GM12878 (cell line): Measurements from ENCODE around the gene HRH3. TPM values are rescaled to one million over a fixed set of nuclear protein-coding genes. Genes with fewer than 3 reads are reported as not detected.

ENCODE experiments used
- ATAC-seq: fragments of 200-7000 bp; cut with Tn5 transposase; 3 replicates; pipeline ENCODE4 v1.9.1; 2020; ENCODE audit warnings: mild to moderate bottlenecking, moderate library complexity
- BruUV-seq: library from RNA; stranded (reverse); fragments of 400-500 nt; replicated peaks from 2 replicates; lab custom pipeline; 2021; lab: Mats Ljungman, UMichigan
- CTCF ChIA-PET: fragments of 300-600 bp; sonication (Branson Sonifier 250); formaldehyde crosslinking; extraction: SDS; loops from one replicate; lab custom pipeline; 2021; ENCODE audit warnings: inconsistent platforms; lab: Yijun Ruan, JAX
- POLR2A ChIA-PET: fragments of 350-600 bp; formaldehyde crosslinking; extraction: SDS; loops from one replicate; lab custom pipeline; 2021; ENCODE audit warnings: inconsistent platforms; lab: Charles Lee
- RAD21 ChIA-PET: fragments of 300-600 bp; sonication (Branson Sonifier 250); formaldehyde crosslinking; loops from one replicate; lab custom pipeline; 2023; ENCODE audit warnings: antibody characterized with exemption; ENCODE audit not compliant: unreplicated experiment; lab: Charles Lee
- SMC1A ChIA-PET: fragments of 300-600 bp; sonication (Branson Sonifier 250); formaldehyde crosslinking; loops from one replicate; lab custom pipeline; 2023; ENCODE audit not compliant: unreplicated experiment, uncharacterized antibody; lab: Charles Lee
- DNase-seq: peaks from one replicate; pipeline ENCODE4 v3.0.0-alpha.2; 2011; ENCODE audit warnings: low read depth, low spot score
- FAIRE-seq: peaks from 3 replicates; lab custom pipeline; 2011; peaks lifted over from hg19 to GRCh38; lab: Jason Lieb, UNC
- H2AFZ ChIP-seq: 2 replicates; pipeline ENCODE4 v1.6.0; 2011; ENCODE audit warnings: low read depth, low read length, control low read depth; ENCODE audit not compliant: control insufficient read depth
- H3K27ac ChIP-seq: 2 replicates; pipeline ENCODE4 v1.5.1; 2011; ENCODE audit warnings: control low read depth; ENCODE audit not compliant: control insufficient read depth, insufficient read depth
- H3K27me3 ChIP-seq, 2 experiments: replicated peaks in 1 of 2; 2 replicates each; pipeline versions ENCODE4 v1.6.0 to v1.6.1; 2011; ENCODE audit warnings: low read length in 1 of 2; ENCODE audit not compliant: control insufficient read depth in 2 of 2, insufficient read depth in 2 of 2
- H3K36me3 ChIP-seq, 2 experiments: 2 replicates each; pipeline ENCODE4 v1.5.1; 2011; ENCODE audit warnings: low read length in 1 of 2; ENCODE audit not compliant: control insufficient read depth in 2 of 2, insufficient read depth in 2 of 2
- H3K4me1 ChIP-seq: 2 replicates; pipeline ENCODE4 v1.6.1; 2011; ENCODE audit warnings: mild to moderate bottlenecking, low read length, moderate library complexity, mixed read lengths; ENCODE audit not compliant: control insufficient read depth, insufficient read depth
- H3K4me2 ChIP-seq: 2 replicates; pipeline ENCODE4 v1.6.0; 2011; ENCODE audit warnings: control low read depth; ENCODE audit not compliant: control insufficient read depth, insufficient read depth
- H3K4me3 ChIP-seq: fragments of 200-600 bp; sonication (generic); 2 replicates; pipeline ENCODE4 v1.5.1; 2016
- H3K79me2 ChIP-seq: 2 replicates; pipeline ENCODE4 v1.6.0; 2011; ENCODE audit warnings: low read length; ENCODE audit not compliant: control insufficient read depth, insufficient read depth
- H3K9ac ChIP-seq: 2 replicates; pipeline ENCODE4 v1.8.0; 2011; ENCODE audit warnings: low read length, control low read depth, mixed read lengths; ENCODE audit not compliant: control insufficient read depth, insufficient read depth
- H3K9me3 ChIP-seq: replicated peaks from 3 replicates; pipeline ENCODE4 v1.5.1; 2011; ENCODE audit warnings: mild to moderate bottlenecking, low read length; ENCODE audit not compliant: control insufficient read depth, insufficient read depth
- H4K20me1 ChIP-seq: 2 replicates; pipeline ENCODE4 v1.6.0; 2011; ENCODE audit not compliant: control insufficient read depth, insufficient read depth
- ATF3 ChIP-seq: IDR thresholded peaks from 2 replicates; pipeline ENCODE4 v1.6.1; 2011; ENCODE audit warnings: low read depth, mild to moderate bottlenecking, low read length, moderate library complexity, borderline replicate concordance; ENCODE audit errors: extremely low read depth
- ATF7 ChIP-seq: fragments of 450-650 bp; IDR thresholded peaks from 2 replicates; pipeline ENCODE4 v1.6.1; 2016; ENCODE audit warnings: low read depth, mild to moderate bottlenecking
- GATAD2B ChIP-seq: fragments of 450-650 bp; conservative IDR thresholded peaks from 2 replicates; pipeline ENCODE4 v1.6.1; 2017; ENCODE audit warnings: low read depth, mild to moderate bottlenecking, moderate library complexity
- IRF3 ChIP-seq: fragments of 450-650 bp; IDR thresholded peaks from 2 replicates; pipeline ENCODE4 v1.6.1; 2014; ENCODE audit warnings: mild to moderate bottlenecking
- KDM1A ChIP-seq: fragments of 200-600 bp; sonication (generic); IDR thresholded peaks from 2 replicates; pipeline ENCODE4 v1.6.1; 2016; ENCODE audit warnings: borderline replicate concordance
- MAX ChIP-seq: IDR thresholded peaks from 2 replicates; pipeline ENCODE4 v1.6.1; 2012; ENCODE audit warnings: low read depth, low read length, improper control_type of control experiment
- MTA2 ChIP-seq: fragments of 450-650 bp; IDR thresholded peaks from 2 replicates; pipeline ENCODE4 v1.6.1; 2016; ENCODE audit warnings: low read depth, mild to moderate bottlenecking, moderate library complexity
- NR2C1 ChIP-seq: fragments of 450-650 bp; IDR thresholded peaks from 2 replicates; pipeline ENCODE4 v1.6.1; 2017; ENCODE audit warnings: antibody characterized with exemption, mild to moderate bottlenecking, moderate library complexity
- POU2F2 ChIP-seq: IDR thresholded peaks from 3 replicates; pipeline ENCODE4 v1.6.1; 2011; ENCODE audit warnings: low read depth, mild to moderate bottlenecking, low read length, borderline replicate concordance
- PRDM15 ChIP-seq: fragments of 450-650 bp; formaldehyde crosslinking; IDR thresholded peaks from 2 replicates; pipeline ENCODE4 v1.4.0; 2020; ENCODE audit warnings: mild to moderate bottlenecking, moderate library complexity
- SIN3A ChIP-seq: IDR thresholded peaks from 2 replicates; pipeline ENCODE4 v1.6.1; 2012; ENCODE audit warnings: low read depth, low read length, improper control_type of control experiment
- SP1 ChIP-seq: IDR thresholded peaks from one replicate; pipeline ENCODE4 v1.6.1; 2011; ENCODE audit warnings: low read depth, low read length
- USF1 ChIP-seq: IDR thresholded peaks from 2 replicates; pipeline ENCODE4 v1.6.1; 2011; ENCODE audit warnings: borderline replicate concordance, low read depth, mild to moderate bottlenecking, moderate library complexity, mixed read lengths, low read length; ENCODE audit not compliant: insufficient read depth; ENCODE audit errors: extremely low read length
- ZZZ3 ChIP-seq: IDR thresholded peaks from 2 replicates; pipeline ENCODE4 v1.6.1; 2011; ENCODE audit warnings: low read depth; ENCODE audit not compliant: control insufficient read depth, insufficient read length
- WGBS: methylation state at CpG from one replicate; pipeline ENCODE4 v1.1.6; 2016; ENCODE audit warnings: low lambda C conversion rate; ENCODE audit not compliant: insufficient replicate concordance, insufficient coverage; ENCODE audit errors: missing lambda C conversion rate; 5-methylcytosine and 5-hydroxymethylcytosine counted together
- in situ Hi-C: fragments of 300-500 bp; cut with MboI; formaldehyde crosslinking; loops from 9 replicates; pipeline ENCODE4 v1.14.3; 2018; ENCODE audit warnings: mixed read lengths
- intact Hi-C: fragments of 100-400 bp; cut with micrococcal nuclease; formaldehyde crosslinking; loops from one replicate; pipeline ENCODE4 v1.14.2; 2022; ENCODE audit not compliant: unreplicated experiment
- polyA plus RNA-seq, 11 experiments: library from polyadenylated mRNA; depleted of rRNA in 4 of 11; unstranded in 6 of 11; stranded (reverse) in 5 of 11; fragments of >200 nt; fragmentation: Nextera tagmentation in 4 of 11; fragmentation: Illumina TruSeq in 1 of 11; extraction: Ambion mirVana in 4 of 11; extraction: Trizol in 1 of 11; gene quantifications; 1 replicate in 1 of 11; 2 replicates in 10 of 11; pipeline versions ENCODE4 v1.2.1 to v1.2.3, GENCODE V29; 2011 to 2016; ENCODE audit warnings: inconsistent platforms in 2 of 11, missing spikeins in 2 of 11, low read depth in 1 of 11
- total RNA-seq, 4 experiments: library from RNA; depleted of rRNA in 3 of 4; stranded (reverse); fragments of >200 nt in 3 of 4; fragmentation: Illumina TruSeq in 1 of 4; extraction: Trizol in 1 of 4; gene quantifications; 2 replicates each; pipeline versions ENCODE4 v1.2.1 to v1.2.3, GENCODE V29; 2013 to 2021

Gene HRH3
- total and polyA plus RNA-seq, 10 of the 15 experiments (the other 5 are each of a cell fraction or from before 2014, with no cell fraction given), result not detected

- TF ChIP-seq SIN3A (no peak), KDM1A (no peak), IRF3 (no peak), POU2F2 (no peak), ZZZ3 (no peak), GATAD2B (no peak), SP1 (no peak), ATF7 (no peak), MTA2 (no peak), NR2C1 (no peak)
Measured at GRCh38 chr20:62228982-62229545, 9.0 kb upstream of the HRH3 start (continued).

- FAIRE-seq (no peak), DNase-seq (no peak), ATAC-seq (peak; percentile 39; the same call in 2 of the 3 replicates)
- no peak overlapping the region for H3K27ac ChIP-seq
- no peaks in the 10 kb centered on the region for H3K36me3 ChIP-seq
- in situ Hi-C loops (no loop called here), intact Hi-C loops (no loop called here)
- SMC1A ChIA-PET, result interaction anchor here (0.7 kb wide), 1 partner anchor 11 kb away, joined by 3 read pairs; no protein-coding TSS in a partner anchor
- H3K9me3 ChIP-seq, result no peaks in the 10 kb centered on the region; the same call in 2 of the 3 replicates
- POLR2A ChIA-PET, result no interaction called here
- no peak overlapping the region for H3K4me3 ChIP-seq
- no peak overlapping the region for H3K4me2 ChIP-seq
- CTCF ChIA-PET, result no interaction called here
- no TSS peak for BruUV-seq
- WGBS, result 47% methylated on average over 35 of the region's 37 CpGs
- no peak overlapping the region for H3K9ac ChIP-seq
- H3K4me1 ChIP-seq, result no peaks in the 10 kb centered on the region
- H4K20me1 ChIP-seq, result no peaks in the 10 kb centered on the region
- RAD21 ChIA-PET, result no interaction called here
- no peaks in the 10 kb centered on the region; a peak in 2 of 4 replicates for H3K27me3 ChIP-seq
- H2AFZ ChIP-seq, result no peak overlapping the region
- no peaks in the 10 kb centered on the region for H3K79me2 ChIP-seq
- TF ChIP-seq PRDM15 (CRISPR knock-in tag), result no peak
- TF ChIP-seq ATF3, result no peak
- no peak for TF ChIP-seq MAX
- TF ChIP-seq USF1, result no peak
Measured at GRCh38 chr20:62227977-62228958, 8.2 kb upstream of the HRH3 start.
